GM11168 (cell line): ENCODE measurements around the gene KNCN.

Source experiments
- in situ Hi-C: fragments of 300-500 bp; cut with MboI; formaldehyde crosslinking; loops from one replicate; pipeline ENCODE4 v1.12.0; 2022; ENCODE audit warnings: low sequenced_read_pairs; ENCODE audit not compliant: unreplicated experiment

Gene KNCN

GRCh38 chr1:46551597-46552095, at the start of gene KNCN:
Gene KNCN (minus strand): TSS chr1:46551647. CDS start chr1:46551215, 432 bp downstream.
- in situ Hi-C loops: no loop called here

DNA sequence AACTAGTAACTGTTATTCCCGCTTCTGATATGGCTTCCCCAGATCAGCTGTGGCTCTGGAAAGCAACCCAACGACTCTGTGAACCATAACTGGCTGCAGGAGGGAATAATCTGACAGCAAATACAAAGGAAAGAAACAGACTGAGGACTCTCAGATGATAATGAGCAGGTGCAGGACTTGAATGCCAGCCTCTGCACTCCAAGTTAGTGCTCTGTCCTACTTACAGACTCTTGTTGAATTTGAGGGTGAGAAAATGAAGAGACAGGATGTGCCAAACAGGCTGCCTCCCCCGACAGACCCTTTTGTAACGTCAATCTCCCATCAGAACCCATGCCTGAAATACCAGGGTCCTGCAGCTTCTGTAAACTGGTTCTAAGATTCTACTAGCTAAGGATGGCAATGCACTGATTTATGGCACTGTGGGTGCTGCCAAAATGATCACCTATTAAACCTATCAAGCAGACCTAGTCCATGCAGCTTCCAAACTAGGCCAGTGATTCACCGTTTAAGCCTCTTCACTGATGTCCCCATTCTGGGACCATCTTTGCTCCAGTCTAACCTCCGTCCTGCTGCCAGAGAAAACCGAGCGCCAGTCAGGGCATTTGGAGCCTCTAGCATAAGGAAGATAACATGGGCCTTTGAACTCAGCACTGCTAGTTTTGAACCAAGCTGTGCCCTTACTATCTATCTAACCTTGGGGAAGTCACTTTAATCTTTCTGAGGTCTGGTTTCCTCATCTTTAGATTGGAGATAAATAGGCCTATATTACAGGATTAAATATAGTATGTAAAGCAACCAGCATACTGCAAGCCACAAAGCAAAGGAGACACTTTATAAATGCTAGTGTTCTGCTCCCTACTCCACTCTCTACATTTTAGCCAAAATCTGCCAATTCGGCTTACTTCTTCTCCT, 47.9 kb upstream of the KNCN start:
- in situ Hi-C loops: no loop called here

GRCh38 chr1:46596846-46597245, 45.4 kb upstream of the KNCN start:
- in situ Hi-C loops: no loop called here

GRCh38 chr1:46596036-46596435, 44.6 kb upstream of the KNCN start:
- in situ Hi-C loops: no loop called here

DNA sequence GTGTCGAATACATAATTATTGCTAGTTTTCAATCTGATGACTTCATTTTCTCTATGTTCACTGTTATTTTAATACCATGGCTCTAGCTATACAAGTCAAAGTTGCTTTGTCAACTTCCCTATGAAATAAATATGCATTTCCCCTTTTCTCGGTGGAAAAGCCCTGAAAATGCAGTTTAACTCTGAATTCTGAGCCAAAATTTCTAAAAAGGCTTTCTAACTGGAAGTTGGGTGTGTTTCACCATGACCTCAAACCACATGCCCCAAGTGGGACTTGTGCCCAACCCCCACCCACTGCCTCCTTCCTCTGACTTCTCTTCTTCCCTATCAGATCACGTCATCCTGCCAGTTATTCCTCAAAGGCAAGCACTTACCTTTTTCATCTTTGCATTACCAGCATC, 43.7 kb upstream of the KNCN start:
- in situ Hi-C loops: no loop called here

- in situ Hi-C loops: no loop called here
Observed at GRCh38 chr1:46594063-46594462, 42.6 kb upstream of the KNCN start.

DNA sequence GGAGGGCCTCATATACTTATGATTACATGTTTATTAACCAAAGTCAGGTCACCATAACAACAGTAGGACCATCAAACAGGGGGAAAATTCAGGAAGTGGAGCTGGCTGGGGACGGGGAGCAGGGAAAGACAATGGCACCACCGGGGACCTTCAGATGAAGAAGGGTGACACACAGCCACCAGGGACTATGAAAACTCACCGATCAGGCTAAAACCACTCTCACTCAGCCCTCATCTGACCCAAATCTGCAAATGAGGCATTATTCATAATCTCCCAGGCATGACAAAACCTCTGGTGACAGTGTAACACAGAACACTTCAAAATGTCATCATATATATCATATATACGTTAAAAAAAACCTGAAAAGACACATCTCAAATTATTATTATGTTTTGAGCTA, 41.4 kb upstream of the KNCN start:
- in situ Hi-C loops: no loop called here

DNA sequence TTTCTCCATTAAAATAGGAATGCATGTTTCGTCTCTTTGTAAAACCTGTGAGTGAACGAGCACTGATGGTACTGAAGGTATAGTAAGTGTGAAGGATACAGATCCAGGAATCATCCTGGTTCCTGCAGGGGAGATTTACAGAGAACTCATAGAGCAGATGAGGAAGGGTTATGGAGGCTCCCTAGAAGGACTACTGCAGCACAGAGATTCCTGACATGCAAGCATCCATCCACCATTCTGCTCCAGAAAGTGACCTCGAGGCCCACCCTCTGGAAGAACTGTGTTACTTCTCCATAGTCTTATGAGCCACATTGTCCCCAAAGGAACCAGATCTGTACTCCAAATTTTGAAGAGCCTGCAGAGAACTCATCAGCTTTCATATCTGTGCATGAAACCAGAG, 38.1 kb upstream of the KNCN start:
- in situ Hi-C loops: no loop called here

GRCh38 chr1:46587069-46587468, 35.6 kb upstream of the KNCN start:
- in situ Hi-C loops: no loop called here

DNA sequence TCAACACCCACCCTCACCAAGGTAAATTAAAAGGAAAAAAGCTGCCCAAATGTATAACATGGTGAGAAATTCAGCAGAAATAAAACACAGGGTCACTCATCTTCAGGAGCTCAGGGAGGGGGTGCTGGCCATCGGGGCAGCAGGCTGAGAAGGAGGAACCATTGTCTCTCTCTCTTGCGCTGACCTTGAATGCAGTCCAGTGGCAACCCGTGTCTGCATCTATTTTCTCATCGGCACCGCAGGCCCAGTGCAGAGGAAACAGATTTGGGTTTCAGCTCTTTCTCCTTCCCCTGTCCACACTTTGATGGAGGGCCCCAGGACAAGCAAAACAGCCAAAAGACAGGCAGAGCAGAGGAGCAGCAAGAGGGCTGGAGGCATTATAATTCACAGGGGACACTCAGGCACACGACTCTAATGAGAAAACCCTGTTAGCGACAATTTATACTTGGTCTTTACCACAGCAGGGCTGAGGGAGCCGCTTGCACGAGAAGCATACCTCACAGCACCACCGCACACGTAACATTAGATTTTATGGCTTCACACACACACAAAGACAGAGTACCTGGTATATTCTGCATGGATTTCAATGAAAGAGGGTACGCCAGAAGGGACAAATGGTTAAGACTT, 34.0 kb upstream of the KNCN start:
- in situ Hi-C loops: no loop called here

DNA sequence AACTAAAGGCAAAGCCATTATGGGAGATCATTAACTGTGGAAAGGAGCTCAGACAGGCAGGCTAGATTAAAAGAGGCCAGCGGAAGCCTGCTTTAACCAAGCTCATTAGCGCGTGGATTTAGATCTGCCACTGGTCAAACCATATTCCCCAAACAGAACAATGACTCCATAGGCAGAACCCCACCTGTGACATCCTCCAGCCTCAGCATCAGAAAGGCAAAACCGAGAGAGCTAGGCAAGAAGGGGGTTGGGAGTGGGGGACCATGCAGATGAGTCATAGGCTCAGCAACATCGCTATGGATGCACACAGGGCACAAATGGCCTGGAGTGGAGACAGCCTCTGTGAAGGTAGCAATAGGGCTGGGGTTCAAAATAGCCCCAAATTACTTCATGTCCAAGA, 32.0 kb upstream of the KNCN start:
- in situ Hi-C loops: no loop called here

DNA sequence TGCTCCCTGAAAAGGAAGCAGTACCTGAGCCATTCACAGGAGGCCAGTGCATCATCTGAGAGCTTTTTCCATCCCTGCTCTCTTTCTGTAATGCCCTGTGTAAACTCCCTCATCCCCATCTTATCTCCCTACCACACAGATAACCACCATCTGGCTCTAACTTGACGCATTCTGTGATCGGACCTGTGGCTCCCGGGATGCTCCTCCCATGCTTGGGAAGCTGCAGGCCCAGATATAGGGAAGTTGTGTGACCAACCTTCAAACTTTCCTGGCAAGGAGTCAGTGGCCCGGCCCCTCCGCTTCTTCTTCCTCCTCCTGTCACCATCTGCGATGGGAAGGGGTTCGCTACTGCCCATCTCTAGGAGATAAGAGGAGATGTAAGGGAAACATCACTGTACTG, 31.5 kb upstream of the KNCN start:
- in situ Hi-C loops: no loop called here

- in situ Hi-C loops: no loop called here
Observed at GRCh38 chr1:46581681-46582455, 30.4 kb upstream of the KNCN start.

DNA sequence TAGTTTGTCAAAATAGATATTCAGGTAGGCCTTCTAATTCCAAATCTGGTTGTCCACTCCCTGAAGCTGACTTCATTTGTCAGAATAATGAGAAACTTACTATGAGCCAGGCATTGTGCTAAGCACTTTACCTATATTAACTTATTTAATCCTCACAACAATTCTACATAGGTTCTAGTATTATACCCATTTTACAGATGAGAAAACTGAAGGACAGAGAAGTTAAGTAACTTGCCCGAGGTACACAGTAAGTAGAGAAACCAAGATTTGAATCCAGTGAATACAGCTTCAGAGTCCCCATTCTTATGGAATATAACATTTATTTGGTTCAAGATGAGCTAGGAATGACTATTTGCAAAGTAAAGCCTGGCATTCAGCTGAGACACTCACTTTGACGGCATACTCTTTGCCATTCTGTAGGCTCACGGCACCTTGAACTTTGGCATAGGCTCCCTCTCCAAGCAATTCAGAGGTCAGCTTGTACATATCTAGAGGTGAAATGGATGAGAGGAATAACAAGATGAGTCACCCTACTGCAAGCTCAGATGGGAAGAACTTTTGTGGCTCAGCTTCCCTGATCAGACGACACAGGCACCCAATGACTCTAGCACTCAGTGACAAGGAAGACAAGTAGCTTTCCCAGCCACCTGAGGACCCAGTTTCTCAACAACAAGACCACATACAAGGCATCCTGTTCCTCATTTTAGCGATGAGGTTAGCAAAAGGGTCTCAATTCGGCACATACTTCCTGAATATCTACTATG, 28.9 kb upstream of the KNCN start:
- in situ Hi-C loops: no loop called here

GRCh38 chr1:46577671-46578070, 26.2 kb upstream of the KNCN start:
- in situ Hi-C loops: no loop called here

GRCh38 chr1:46576596-46576995, 25.1 kb upstream of the KNCN start:
- in situ Hi-C loops: no loop called here

- in situ Hi-C loops: no loop called here
Observed at GRCh38 chr1:46575778-46576177, 24.3 kb upstream of the KNCN start.

DNA sequence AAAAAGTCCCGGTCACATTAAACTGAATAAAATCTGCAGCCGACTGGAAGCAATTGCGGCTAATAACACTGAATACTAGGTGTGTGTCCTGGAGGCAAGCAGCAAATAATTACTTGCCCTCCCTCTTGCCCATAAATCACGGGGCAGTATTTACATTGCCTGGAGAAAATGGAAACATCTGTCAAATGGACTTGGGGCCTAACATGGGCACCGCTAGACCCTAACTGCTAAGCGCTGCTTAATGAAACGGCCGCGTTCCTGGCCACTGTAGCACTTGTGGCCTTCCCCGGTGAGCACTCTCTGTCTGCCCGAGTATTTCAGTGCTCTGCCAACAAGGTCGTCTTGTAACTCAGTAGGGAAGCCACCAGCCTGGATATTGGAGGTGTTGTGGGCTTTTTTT, 23.9 kb upstream of the KNCN start:
- in situ Hi-C loops: no loop called here

GRCh38 chr1:46571691-46572225, 20.3 kb upstream of the KNCN start:
- in situ Hi-C loops: no loop called here
